Common myeloid progenitor, CD34-positive (primary cell): ENCODE measurements around the gene MCM6.

Source experiments
- CTCF ChIA-PET: fragments of 350-600 bp; sonication (Branson Sonifier 250); formaldehyde crosslinking; loops from one replicate; lab custom pipeline; 2021; ENCODE audit warnings: antibody characterized with exemption; lab: Charles Lee
- POLR2A ChIA-PET: fragments of 350-600 bp; sonication (Branson Sonifier 250); formaldehyde crosslinking; loops from one replicate; lab custom pipeline; 2021; ENCODE audit warnings: antibody characterized with exemption; lab: Charles Lee
- DNase-seq, 3 donors: peaks; one replicate each; pipeline versions ENCODE4 v3.0.0 to v3.0.0-alpha.2; 2013
- H3K27ac ChIP-seq, 2 experiments: 1 replicate in 1 of 2; 2 replicates in 1 of 2; pipeline ENCODE4 v1.7.0; 2013; ENCODE audit warnings: inconsistent platforms in 2 of 2, low read length in 2 of 2, mild to moderate bottlenecking in 2 of 2, low read depth in 1 of 2, moderate library complexity in 1 of 2; ENCODE audit not compliant: severe bottlenecking in 2 of 2, insufficient read depth in 1 of 2, poor library complexity in 1 of 2
- H3K27me3 ChIP-seq, 5 experiments: replicated peaks in 2 of 5; 1 replicate in 3 of 5; 2 replicates in 2 of 5; pipeline versions ENCODE4 v1.6.1 to v1.7.0; 2013; ENCODE audit warnings: low read length in 4 of 5, mild to moderate bottlenecking in 2 of 5, moderate library complexity in 2 of 5, inconsistent platforms in 1 of 5; ENCODE audit not compliant: insufficient read depth in 5 of 5, control insufficient read depth in 4 of 5
- H3K36me3 ChIP-seq, 4 experiments: 1 replicate in 2 of 4; 2 replicates in 2 of 4; pipeline versions ENCODE4 v1.6.1 to v1.7.0; 2013; ENCODE audit warnings: low read length in 3 of 4, control low read depth in 1 of 4, mild to moderate bottlenecking in 1 of 4; ENCODE audit not compliant: control insufficient read depth in 4 of 4, insufficient read depth in 4 of 4
- H3K4me1 ChIP-seq, 4 experiments: 1 replicate in 3 of 4; 2 replicates in 1 of 4; pipeline versions ENCODE4 v1.6.1 to v1.7.1; 2013; ENCODE audit warnings: low read length in 3 of 4, mild to moderate bottlenecking in 3 of 4, control low read depth in 1 of 4, inconsistent platforms in 1 of 4, moderate library complexity in 1 of 4; ENCODE audit not compliant: control insufficient read depth in 4 of 4, insufficient read depth in 4 of 4; ENCODE audit errors: control extremely low read depth in 1 of 4
- H3K4me3 ChIP-seq, 7 experiments: 1 replicate in 4 of 7; 2 replicates in 3 of 7; pipeline versions ENCODE4 v1.5.1 to v1.7.0; 2013; ENCODE audit warnings: mild to moderate bottlenecking in 7 of 7, low read length in 6 of 7, moderate library complexity in 6 of 7, inconsistent platforms in 2 of 7, low read depth in 2 of 7, control low read depth in 1 of 7; ENCODE audit not compliant: insufficient read depth in 4 of 7, control insufficient read depth in 1 of 7; ENCODE audit errors: extremely low read depth in 1 of 7
- H3K9me3 ChIP-seq, 5 experiments: 1 replicate in 4 of 5; 2 replicates in 1 of 5; pipeline versions ENCODE4 v1.6.1 to v1.7.1; 2013; ENCODE audit warnings: low read length in 4 of 5, mild to moderate bottlenecking in 2 of 5, inconsistent platforms in 1 of 5, low read depth in 1 of 5, moderate library complexity in 1 of 5; ENCODE audit not compliant: control insufficient read depth in 4 of 5, insufficient read depth in 2 of 5; ENCODE audit errors: control extremely low read depth in 1 of 5
- WGBS: methylation state at CpG from one replicate; pipeline ENCODE4 v1.1.5; 2013; ENCODE audit not compliant: insufficient coverage; 5-methylcytosine and 5-hydroxymethylcytosine counted together

MCM6 gene

DNA sequence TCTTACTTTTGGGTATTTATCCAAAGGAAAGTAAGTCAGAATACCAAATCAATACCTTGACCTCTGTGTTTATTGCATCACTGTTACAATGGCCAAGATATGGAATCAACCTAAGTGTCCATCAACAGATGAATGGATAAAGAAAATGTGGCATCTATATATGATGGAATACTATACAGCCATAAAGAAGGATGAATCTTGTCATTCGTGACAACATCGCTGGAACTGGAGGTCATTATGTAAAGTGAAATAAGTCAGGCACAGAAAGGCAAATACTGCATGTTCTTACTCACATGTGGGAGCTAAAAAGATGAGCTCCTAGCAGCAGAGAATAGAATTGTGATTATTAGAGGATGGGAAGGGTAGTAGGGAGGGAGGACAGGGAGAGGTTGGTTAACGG, 73.9 kb downstream of the MCM6 start:
- Histone ChIP-seq H3K27ac (no peak overlapping the region), H3K4me3 (no peak overlapping the region), H3K9me3 (peaks cover 0 to 13% (median 2%) of the 10 kb centered on the region in 5 experiments), H3K27me3 (no peaks in the 10 kb centered on the region), H3K4me1 (peaks cover 0 to 13% (median 12%) of the 10 kb centered on the region in 4 experiments), H3K36me3 (no peaks in the 10 kb centered on the region)
- DNase-seq: no peak
- ChIA-PET POLR2A (no interaction called here), CTCF (interaction anchor here (0.8 kb wide), 1 partner anchor 11 kb away, joined by 3 read pairs; no protein-coding TSS in a partner anchor)
- 67% methylated on average over 3 of the region's 3 CpGs for WGBS

DNA sequence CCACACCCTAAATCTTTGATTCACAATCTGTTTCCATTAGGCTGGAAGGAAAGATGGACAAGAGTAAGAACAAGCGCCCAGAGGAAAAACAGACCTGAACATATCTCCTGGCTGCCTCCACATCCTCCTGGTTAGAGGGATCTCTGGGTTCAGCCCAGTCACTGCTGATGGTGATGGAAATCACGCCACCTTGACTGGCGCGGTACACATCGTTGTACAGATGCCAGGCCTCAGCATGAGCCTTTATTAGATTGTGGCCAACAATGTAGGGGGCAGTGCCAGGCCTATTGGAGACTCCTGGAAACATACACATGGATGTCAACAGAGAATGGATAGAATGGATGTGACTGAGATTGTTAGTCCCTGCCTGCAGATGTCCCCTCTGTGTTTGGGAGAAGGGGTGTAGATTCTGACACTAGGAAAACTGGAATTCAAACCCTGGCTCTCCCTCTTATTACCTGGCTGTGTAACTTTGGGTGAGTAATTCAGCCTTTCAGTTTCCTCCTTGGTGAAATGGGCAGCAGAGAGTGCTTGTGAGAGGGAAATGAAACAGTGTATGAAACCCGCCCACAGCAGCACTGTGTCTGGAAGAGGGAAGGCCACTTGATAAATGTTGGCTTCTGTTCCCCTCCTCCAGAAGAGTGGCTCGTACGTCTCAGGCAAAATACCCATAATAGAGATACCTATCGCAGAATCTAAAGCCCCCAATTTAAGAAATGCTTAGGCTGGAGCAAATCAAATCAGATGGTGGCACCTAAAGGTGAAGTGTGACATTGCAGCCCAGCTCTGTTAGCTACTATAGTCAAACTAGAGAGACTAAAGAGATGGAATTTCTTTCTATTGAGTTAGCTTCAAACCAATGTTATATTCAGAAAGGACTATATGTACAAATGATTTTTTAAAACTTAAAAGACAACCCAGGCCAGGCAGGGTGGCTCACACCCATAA, 75.5 kb downstream of the MCM6 start:
- H3K36me3 ChIP-seq: no peaks in the 10 kb centered on the region
- no peak overlapping the region for H3K27ac ChIP-seq
- no peak overlapping the region for H3K4me3 ChIP-seq
- 94% methylated on average over 6 of the region's 9 CpGs for WGBS
- ChIA-PET POLR2A (no interaction called here), CTCF (interaction anchor here (1.0 kb wide), 1 partner anchor 24 kb away, joined by 3 read pairs; no protein-coding TSS in a partner anchor)
- H3K9me3 ChIP-seq: peaks cover 0 to 13% (median 2%) of the 10 kb centered on the region in 5 experiments
- no peaks in the 10 kb centered on the region for H3K27me3 ChIP-seq
- H3K4me1 ChIP-seq: peaks cover 0 to 14% (median 12%) of the 10 kb centered on the region in 4 experiments
- no peak for DNase-seq

DNA sequence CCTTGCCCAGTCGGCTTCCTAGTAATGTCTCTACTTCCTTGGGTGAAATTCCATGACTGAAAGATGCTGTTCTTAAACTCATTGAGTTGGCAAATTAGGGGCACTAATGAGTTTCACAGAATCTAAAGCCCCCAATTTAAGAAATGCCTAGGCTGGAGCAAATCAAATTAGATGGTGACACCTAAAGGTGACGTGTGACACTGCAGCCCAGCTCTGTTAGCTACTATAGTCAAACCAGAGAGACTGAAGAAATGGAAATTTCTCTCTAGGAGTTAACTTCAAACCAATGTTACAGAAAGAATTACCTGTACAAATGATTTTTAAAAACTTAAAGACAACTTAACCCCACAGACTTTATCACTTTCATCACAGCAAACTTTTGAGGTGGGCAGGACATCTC, 76.5 kb downstream of the MCM6 start:
- no peaks in the 10 kb centered on the region for H3K27me3 ChIP-seq
- H3K27ac ChIP-seq: no peak overlapping the region
- peaks cover 0 to 18% (median 17%) of the 10 kb centered on the region in 4 experiments for H3K4me1 ChIP-seq
- no peaks in the 10 kb centered on the region for H3K36me3 ChIP-seq
- POLR2A ChIA-PET: no interaction called here
- CTCF ChIA-PET: interaction anchor here (1.0 to 5.1 kb wide), 6 partner anchors 8 to 25 kb away, joined by 3 to 35 read pairs (median 8); no protein-coding TSS in a partner anchor
- WGBS: 100% methylated on average over 1 of the region's 2 CpGs
- no peak for DNase-seq
- H3K9me3 ChIP-seq: peaks cover 0 to 13% (median 2%) of the 10 kb centered on the region in 5 experiments
- H3K4me3 ChIP-seq: no peak overlapping the region

DNA sequence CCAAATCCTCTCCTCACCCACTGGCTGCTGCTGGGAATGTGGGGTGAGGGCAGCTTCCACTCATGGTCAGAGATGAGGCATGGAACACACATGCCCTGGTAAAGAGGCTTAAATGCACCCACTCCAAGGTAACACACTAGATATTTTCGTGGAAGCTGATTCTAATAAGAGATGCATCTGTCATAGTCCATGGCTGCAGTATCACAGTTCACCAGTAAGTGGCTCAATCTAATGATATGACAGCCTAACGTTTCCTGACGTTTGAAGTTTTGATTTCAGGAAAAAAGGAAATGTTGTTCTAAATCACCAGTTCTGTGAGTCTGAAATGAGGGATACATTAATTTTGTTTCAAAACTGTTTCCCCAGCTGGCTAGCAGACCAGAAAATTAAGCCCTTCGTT, 77.5 kb downstream of the MCM6 start:
- CTCF ChIA-PET: interaction anchor here (1.0 to 5.1 kb wide), 13 partner anchors 9 to 38 kb away, joined by 3 to 35 read pairs (median 10); partner anchors contain the start of gene LCT
- no peaks in the 10 kb centered on the region for H3K36me3 ChIP-seq
- peak in 2 of 3 donors; percentile 36 to 40 for DNase-seq
- H3K27me3 ChIP-seq: no peaks in the 10 kb centered on the region
- WGBS: 32% methylated on average over 4 of the region's 4 CpGs
- no peak overlapping the region for H3K27ac ChIP-seq
- H3K4me3 ChIP-seq: no peak overlapping the region
- peaks cover 0 to 13% (median 2%) of the 10 kb centered on the region in 5 experiments for H3K9me3 ChIP-seq
- peaks cover 0 to 24% (median 22%) of the 10 kb centered on the region in 4 experiments for H3K4me1 ChIP-seq
- POLR2A ChIA-PET: no interaction called here

DNA sequence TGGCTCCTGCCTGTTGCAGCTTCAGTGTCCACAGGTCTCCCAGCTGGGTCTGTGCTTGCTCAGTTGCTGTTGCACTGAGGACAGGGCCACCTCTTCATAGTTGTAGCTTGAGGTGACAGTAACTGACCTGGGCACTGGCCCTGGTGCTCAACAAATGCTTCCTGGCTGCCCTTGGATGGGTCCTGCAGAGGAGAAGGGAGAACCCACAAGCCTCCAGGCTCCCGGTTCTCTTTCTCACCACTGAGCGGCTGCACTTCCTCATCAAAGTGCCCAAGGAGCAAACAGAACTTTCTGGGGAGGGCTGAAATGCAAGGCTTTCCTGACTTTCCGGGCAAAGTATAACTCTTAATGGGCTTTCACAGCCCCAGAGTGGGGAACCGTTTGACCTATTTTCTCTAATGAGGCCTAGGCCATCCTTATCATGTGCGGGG, 78.0 kb downstream of the MCM6 start:
- Histone ChIP-seq H3K9me3 (peaks cover 0 to 13% (median 2%) of the 10 kb centered on the region in 5 experiments), H3K4me1 (peaks cover 0 to 25% (median 22%) of the 10 kb centered on the region in 4 experiments), H3K4me3 (peak overlapping the region in 1 of 7 experiments; percentile 11), H3K36me3 (no peaks in the 10 kb centered on the region), H3K27me3 (no peaks in the 10 kb centered on the region), H3K27ac (no peak overlapping the region)
- POLR2A ChIA-PET: no interaction called here
- 38% methylated on average over 5 of the region's 5 CpGs for WGBS
- no peak for DNase-seq
- CTCF ChIA-PET: interaction anchor here (0.8 to 5.1 kb wide), 20 partner anchors 9 to 83 kb away, joined by 3 to 35 read pairs (median 6); partner anchors contain the start of gene LCT

DNA sequence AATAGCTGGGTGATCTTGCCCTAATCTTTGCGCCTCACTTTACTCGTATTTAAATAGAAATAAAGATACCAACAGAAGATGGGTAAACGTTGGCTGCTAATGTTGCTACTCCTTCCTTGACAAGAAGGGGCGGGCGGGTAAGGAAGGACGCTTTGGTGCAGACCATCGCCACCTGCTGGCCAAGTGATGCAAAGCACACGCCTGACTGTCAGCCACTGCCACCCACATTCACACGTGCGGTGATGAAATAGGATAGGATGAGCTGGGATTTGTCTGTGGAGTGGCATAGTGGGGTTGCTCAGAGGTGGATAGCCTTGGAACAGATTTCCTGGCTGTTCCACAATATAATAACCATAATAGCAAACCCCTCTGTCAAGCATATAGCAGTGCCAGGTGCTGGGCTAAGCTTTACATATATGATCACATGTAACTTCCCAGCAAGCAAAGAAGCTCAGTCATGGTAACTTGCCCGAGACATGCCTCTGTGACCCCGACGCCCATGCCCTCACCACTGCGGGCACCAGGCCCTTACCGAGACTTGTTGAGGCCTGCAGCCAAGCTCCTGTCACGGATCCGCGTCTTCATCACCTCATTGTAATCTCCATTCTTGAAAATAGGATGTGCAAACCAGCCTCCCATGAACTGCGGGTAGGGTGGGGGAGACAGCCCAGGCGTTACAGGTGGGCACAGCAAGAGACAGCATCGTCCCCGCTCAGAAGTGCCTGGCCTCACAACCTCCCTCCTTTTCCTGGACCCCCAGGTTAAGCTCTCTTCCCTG, 78.6 kb downstream of the MCM6 start:
- Histone ChIP-seq H3K4me3 (no peak overlapping the region), H3K4me1 (peaks cover 0 to 31% (median 26%) of the 10 kb centered on the region in 4 experiments), H3K27ac (no peak overlapping the region), H3K36me3 (no peaks in the 10 kb centered on the region), H3K27me3 (no peaks in the 10 kb centered on the region), H3K9me3 (peaks cover 0 to 13% (median 2%) of the 10 kb centered on the region in 5 experiments)
- ChIA-PET CTCF (interaction anchor here (0.7 to 5.1 kb wide), 21 partner anchors 10 to 94 kb away, joined by 3 to 35 read pairs (median 5); partner anchors contain the start of gene LCT), POLR2A (interaction anchor here (0.6 kb wide), 1 partner anchor 1546 kb away, joined by 5 read pairs; no protein-coding TSS in a partner anchor)
- WGBS: 65% methylated on average over 17 of the region's 22 CpGs
- peak; percentile 72 to 85 (median 84) for DNase-seq
